ENCODE measurements around the gene RPRD1B. TPM values are rescaled to one million over a fixed set of nuclear protein-coding genes. Genes with fewer than 3 reads are reported as not detected.
A peak's percentile ranks its signal among the peaks of the same experiment; 100 is the strongest.

RPRD1B gene
- total RNA-seq, 1 donor from 2014 or later: 24.1 TPM

- peak; percentile 32 for ATAC-seq
Measured at GRCh38 chr20:38125157-38126056, 91.9 kb downstream of the RPRD1B start.

- ATAC-seq: no peak
Measured at GRCh38 chr20:38126146-38126921, 92.8 kb downstream of the RPRD1B start.

- peak; percentile 5 for ATAC-seq
Measured at GRCh38 chr20:38126932-38127621, 93.5 kb downstream of the RPRD1B start.

GRCh38 chr20:38127920-38128528 lies 94.5 kb downstream of the RPRD1B start:
- no peak for ATAC-seq

DNA sequence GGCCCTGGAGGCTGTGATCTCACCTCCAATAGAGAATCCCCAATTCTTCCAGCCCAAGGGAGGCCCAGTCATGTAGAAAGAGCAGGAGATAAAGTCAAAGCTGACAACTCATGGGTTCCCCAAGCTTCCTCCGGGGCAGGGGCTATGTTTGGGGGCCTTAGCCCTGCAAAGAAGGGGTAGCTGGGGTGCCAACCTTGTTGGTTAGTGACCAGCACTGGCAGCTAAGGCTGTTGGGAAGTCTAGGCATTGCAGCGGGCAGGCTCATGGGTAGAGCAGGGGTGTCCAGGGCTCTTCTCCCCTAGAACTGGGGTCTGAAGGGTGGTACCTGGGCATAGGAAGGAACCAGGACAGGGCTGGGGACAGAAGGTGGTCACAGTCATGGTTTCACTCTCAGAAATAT lies 95.1 kb downstream of the RPRD1B start:
- no peak for ATAC-seq

DNA sequence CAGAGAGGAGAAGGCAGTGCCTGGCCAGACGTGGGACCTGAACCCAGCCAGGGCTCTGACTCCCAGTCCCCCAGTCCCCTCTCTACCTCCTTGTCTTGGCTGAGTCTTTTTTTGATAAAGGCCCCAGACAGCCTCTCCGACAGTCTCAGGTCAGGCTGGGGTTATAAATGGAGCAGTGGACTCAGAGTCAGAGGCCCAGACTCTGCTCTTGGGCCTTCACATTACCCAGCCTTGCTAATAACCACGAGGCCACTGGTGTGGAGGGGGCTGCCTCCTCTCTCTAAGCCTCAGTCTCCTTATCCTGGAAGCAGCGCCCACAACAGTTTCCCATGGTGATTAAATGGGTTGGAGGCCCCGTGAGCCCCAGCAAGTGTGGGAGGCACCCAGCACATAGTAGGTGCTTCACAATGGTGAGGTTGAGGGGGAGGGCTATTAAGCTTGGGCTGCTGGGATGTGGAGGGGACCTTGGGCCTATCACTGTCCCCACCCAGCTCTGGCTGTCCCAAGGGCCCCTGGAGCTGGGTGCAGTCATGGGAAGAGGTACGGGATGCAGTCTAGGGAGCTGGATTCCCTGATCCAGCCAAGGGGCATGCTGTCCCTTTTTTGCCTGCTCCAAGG lies 95.8 kb downstream of the RPRD1B start:
- no peak for ATAC-seq

GRCh38 chr20:38129893-38130609 lies 96.5 kb downstream of the RPRD1B start:
- ATAC-seq: no peak

DNA sequence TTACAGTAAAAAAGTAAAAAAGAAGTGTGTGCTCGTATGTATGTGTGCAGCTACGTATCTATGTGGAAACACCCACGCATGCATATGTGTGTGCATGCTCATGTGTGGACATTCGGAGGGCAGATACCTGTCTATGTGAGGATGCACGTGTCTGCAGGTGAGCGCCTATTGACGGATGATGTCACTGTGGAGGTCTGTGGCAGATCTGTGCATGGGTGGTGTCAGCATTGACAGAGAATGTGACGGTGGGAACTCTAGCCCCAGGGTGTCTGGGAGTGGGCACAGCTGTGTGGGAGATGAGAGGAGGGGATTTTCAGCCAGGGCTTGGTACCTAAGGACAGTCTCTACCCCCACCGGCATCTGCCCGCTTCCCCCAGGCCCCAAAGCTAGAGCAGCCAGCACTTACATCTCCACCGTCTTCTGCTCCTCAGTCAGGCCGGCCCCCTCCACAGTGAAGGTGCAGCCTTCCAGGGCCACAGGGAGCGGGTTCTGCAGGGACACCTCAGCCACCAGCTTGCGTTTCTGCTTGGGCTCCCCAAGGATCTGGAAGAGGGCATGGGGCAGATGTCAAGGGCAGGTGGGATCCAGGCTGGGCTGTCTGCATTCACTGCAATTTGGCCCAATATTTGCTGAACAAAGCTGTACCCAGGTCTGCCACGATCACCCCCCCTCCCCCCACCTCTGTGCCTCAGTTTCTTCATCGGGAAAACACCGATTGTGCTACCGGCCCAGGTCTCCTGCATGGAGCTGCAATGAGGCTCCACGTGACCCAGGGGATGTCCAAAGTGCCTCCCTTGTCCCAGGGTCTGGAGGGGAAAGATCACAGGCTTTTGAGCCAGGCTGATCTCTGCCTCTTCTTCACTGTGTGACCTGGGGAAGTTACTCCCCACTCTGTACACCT lies 97.4 kb downstream of the RPRD1B start:
- ATAC-seq: no peak

- ATAC-seq: no peak
Measured at GRCh38 chr20:38131588-38132121, 98.1 kb downstream of the RPRD1B start.

GRCh38 chr20:38132156-38132909 lies 98.8 kb downstream of the RPRD1B start:
- no peak for ATAC-seq

GRCh38 chr20:38132910-38133501 lies 99.5 kb downstream of the RPRD1B start:
- no peak for ATAC-seq

DNA sequence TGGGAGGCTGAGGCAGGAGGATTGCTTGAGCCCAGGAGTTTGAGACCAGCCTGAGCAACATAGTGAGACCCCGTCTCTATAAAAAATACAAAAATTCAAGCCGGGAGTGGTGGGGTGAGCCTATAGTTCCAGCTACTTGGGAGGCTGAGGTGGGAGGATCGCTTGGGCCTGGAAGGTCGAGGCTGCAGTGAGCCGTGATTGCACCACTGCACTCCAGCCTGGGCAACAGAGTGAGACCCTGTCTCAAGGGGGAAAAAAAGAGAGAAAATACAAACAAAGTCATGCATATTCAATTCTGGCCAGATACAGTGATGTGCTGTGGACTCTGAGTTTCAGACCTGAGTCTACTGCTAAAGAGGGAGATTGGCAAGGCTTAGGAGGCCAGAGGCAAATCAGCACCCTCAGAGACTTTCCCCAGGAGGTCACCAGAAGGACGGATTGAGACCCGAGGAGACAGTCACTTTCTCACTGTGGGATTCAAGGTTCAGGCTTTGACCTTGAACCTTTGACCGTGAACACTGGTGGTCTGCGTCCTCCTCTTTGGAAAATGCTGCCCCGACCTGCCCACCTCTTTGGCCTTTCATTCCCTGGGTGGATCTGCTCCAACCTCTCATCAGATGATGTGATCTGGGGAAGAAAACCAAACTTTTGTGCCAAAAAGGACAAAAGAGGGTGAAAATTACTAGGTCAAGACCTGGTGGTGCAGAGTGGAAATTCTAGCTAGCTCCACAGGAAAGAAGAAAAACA lies 100.3 kb downstream of the RPRD1B start:
- no peak for ATAC-seq

GRCh38 chr20:38134427-38135270 lies 101.1 kb downstream of the RPRD1B start:
- ATAC-seq: no peak

DNA sequence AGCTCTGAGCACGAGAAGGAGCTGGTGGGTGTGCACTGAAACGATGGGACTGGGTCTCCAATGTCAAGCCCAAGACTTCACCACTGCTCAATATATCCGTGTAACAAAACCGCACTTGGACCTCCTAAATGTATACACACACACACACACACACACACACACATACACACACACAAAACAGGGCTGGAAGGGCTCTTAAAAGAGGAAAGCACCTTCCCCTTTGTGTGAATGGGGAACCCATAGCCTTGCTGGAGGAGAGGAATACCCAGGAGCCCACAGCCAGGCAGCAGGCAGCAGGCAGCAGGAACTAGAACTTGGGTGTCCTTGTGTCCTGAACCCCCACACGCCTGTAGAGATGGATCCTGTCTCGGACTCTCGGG lies 101.7 kb downstream of the RPRD1B start:
- ATAC-seq: no peak

GRCh38 chr20:38135651-38136420 lies 102.3 kb downstream of the RPRD1B start:
- ATAC-seq: no peak
